Activated CD4-positive, alpha-beta T cell treated with anti-CD3 and anti-CD28 coated beads, Interleukin-2, Interleukin-6, amounts not matched to agents 100 ng/mL and 50 ng/mL, durations not matched to agents 16 hours and 8 hours (primary cell): ENCODE data around the gene CLCN3.
"Not testable (repeated sequence)": the region's sequence is repeated elsewhere in the genome, so short reads cannot be mapped to it uniquely, and the experiment has no call there.

Experiments used
- DNase-seq: peaks from one replicate; pipeline ENCODE4 v3.0.0-alpha.2; 2020

The CLCN3 gene

GRCh38 chr4:169720529-169720928 is 100.2 kb downstream of the CLCN3 start:
- no peak for DNase-seq

DNA sequence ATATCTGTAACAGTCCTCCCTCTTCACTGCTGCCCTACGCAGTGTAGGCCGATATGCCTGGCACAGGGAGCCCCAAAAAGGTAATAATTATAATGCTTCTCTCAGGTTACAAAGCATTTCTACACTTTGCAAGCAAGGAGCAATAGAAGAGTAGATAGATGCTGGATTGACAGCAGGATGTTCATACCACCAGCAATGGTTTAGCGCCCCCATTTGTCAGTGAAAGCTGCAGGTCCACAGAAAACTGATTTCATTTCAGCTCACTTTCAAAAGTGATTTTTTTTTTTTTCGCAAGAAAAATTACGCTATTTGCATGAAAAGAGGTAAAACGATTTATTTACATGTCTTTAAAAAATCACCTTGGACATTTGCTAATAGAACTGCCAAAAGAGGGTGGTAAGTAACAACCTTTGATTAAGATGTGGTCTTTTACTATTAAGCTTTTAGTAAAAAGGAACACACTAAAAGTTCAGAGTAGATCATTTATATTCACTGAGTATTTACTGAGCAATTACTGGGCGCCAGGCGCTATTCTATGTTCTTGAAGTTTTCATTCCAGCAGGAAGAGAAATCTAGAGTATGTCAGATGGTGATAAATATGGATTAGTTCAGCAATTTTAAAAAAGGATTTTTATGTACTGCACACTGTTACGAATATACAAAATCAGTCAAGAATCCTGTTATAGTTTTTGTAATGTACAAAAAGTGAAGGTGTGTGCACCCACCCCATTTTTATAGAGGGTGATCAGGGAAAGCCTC is 103.0 kb downstream of the CLCN3 start:
- DNase-seq: peak; percentile 5

DNA sequence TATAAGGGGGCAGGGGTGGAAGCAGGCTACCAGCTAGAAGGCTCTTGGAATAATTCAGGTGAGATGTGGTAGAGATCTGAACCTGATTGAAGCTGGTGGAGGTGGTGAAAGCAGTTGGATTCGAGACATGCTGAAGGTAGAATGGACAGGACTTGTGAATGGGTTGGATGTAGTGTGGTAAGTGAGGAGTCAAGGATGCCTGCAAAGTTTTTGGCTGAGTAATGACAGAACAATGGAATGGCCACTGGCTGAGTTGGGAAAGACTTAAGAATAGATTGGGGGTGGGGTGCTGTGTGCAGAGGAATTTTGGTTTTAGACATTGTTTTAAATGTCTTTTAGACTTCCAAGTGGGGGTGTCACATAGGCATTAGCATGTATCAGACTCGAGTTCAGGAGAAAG is 103.9 kb downstream of the CLCN3 start:
- no peak for DNase-seq

GRCh38 chr4:169727616-169728015 is 107.2 kb downstream of the CLCN3 start:
- no peak for DNase-seq

DNA sequence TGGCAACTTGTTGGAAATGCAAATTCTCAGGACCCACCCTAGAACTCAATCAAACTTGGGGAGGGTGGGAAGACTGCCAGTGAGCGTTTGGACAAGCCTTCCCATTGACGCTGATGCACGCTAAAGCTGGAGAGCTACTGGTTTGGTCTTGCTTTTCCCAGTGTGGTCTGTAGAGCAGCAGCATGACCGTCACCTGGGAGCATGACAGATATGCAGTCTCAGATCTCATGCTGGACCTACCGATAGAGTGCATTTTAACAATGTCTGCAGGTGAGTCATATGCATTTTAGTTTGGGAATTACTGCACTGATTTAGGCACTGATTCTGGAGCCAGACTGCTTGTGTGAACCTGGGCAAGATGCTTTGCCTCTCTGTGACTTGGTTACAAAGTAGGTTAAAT is 110.2 kb downstream of the CLCN3 start:
- no peak for DNase-seq

- DNase-seq: not testable (repeated sequence)
Measured at GRCh38 chr4:169738604-169739003, 118.2 kb downstream of the CLCN3 start.

DNA sequence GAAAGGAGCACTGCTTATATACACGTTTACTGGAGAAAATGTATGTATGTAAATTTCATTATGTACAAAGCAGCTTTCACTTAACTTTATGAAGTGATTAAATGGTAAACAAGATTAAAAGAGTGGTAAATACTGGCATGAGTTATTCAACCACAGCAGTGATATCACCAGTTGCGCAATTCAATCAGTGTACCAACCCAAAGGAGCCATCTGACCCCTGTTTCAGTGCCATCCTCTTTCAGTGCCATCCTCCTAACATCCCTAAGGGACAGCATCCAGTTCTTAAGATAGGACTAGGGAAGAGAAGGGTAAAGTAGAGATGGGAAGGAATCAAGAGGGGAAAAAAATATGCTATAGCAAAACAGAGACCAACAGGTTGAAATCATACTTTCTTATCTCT is 121.2 kb downstream of the CLCN3 start:
- no peak for DNase-seq

- no peak for DNase-seq
Measured at GRCh38 chr4:169744601-169745000, 124.2 kb downstream of the CLCN3 start.

GRCh38 chr4:169745291-169745690 is 124.9 kb downstream of the CLCN3 start:
- no peak for DNase-seq

GRCh38 chr4:169756971-169757574 is 136.7 kb downstream of the CLCN3 start:
- DNase-seq: peak; percentile 38

DNA sequence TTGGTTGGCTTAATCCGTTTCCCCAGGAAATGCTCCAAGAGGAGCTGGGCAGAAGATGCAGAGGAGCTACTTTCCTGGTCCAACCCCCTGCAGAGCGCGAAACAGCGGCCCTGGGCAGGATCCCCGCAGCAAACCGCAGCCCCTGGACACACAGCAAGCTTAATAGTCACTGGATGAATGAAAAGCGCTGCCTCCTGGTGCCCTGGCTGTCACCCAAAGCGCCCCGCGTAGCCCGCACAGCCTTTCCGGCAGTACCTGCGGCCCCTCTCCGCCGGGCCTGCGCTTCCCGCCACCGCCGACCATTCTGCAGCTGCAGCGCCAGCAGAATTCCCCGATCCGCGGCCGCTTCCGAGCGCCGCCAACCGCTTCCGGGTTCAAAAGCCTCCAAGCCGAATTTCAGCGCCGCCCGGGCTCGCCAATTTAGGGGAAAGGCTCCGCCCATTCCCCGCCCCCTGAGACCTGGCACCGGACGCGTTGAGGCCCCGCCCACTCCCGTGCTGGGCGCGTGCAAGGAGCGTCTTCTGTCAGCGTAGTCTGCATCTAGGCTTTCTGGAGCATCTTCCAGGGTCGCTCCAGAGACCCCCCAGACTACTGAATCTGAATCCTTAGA is 137.3 kb downstream of the CLCN3 start, which contains the start of gene HPF1:
HPF1 (minus strand) TSS at position 370 of the 610 bp plus-strand sequence; CDS start at position 303, 67 bp downstream.
- peak; percentile 96 for DNase-seq

GRCh38 chr4:169758401-169758962 is 138.1 kb downstream of the CLCN3 start:
- DNase-seq: no peak

DNA sequence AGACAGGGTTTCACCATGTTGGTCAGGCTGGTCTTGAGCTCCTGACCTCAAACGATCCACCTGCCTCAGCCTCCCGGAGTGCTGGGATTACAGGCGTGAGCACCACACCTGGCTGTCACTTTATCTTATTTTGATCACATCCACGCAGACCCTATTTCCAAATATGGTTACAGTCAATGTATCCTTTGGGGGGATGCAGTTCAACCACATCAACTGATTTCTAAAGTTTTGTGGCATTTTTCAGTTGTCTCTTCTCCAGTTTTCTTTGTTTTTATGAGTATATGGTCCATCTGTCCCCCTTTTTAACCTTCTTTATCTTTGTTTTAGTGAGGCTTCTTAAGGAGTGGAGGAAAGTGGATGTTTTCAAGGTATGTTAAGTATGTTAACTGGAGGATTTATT is 141.5 kb downstream of the CLCN3 start:
- DNase-seq: no peak

DNA sequence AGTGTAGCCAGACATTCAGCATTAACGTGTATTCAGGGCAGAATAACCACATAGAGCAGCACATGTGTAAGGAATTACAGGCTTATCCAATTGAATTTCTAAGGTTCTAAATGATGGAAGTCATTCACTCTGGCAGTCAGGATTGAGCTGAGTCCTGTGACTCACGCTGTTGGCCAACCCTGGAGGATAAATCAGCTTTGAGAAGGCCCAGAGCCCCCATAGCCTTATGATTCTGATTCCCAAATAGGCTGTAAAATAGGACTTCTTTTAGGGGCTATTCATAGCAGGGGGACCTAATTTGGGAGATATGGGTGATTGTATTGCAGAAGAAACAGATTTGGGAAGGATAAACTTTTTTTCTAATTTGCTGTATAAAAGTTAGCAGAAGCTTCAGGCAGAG is 145.5 kb downstream of the CLCN3 start:
- DNase-seq: no peak

- no peak for DNase-seq
Measured at GRCh38 chr4:169766741-169767140, 146.4 kb downstream of the CLCN3 start.

GRCh38 chr4:169768385-169768784 is 148.0 kb downstream of the CLCN3 start:
- DNase-seq: no peak

- DNase-seq: no peak
Measured at GRCh38 chr4:169770416-169770815, 150.0 kb downstream of the CLCN3 start.

- DNase-seq: not testable (repeated sequence)
Measured at GRCh38 chr4:169771556-169772080, 151.2 kb downstream of the CLCN3 start.
